RPMI8226 (cell line): Measurements from ENCODE around the gene PARVG.
"Not testable (repeated sequence)": the region's sequence is repeated elsewhere in the genome, so short reads cannot be mapped to it uniquely, and the experiment has no call there.

ENCODE experiments used
- DNase-seq: peaks from one replicate; pipeline ENCODE4 v3.0.0-alpha.2; 2015

PARVG gene

DNA sequence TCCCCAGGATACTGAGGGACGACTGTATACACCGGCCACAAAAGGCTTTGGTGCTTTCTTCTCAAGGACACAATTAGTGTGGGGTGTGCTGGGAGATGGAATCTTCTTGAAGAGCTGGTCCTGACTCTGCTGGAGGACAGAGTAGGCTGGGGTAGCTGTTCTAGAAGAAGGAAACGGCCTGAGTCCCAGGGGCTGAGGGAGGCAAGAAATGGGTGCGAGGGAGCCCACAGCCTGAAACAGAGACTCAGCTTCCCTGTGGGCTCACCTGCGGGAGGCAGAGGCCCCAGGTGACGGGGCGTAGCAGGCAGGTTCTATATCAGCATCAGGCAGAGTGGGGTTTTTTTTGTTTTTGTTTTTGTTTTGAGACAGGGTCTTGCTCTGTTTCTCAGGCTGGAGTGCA lies 36.6 kb downstream of the PARVG start:
- DNase-seq: no peak

DNA sequence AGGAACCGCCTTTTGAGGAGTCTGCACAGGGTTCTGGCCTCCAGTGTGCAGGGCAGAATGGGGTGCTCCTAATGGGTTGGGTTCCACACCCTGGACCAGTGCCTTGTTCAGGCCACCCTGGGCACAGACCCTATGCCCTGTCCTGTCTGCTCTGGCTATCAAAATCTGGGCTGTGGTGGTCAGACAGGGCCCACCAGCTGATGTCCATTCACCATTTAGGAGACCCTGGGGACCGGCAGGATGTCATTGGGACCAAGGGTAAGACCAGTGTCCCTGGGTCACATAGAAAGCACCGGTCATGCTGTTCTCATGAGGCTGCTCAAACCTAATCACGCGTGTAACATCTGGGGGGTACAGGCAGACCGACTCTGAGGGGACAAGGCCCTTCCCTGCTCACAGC lies 37.3 kb downstream of the PARVG start:
- DNase-seq: no peak

- no peak for DNase-seq
Measured at GRCh38 chr22:44219101-44219870, 38.6 kb downstream of the PARVG start.

DNA sequence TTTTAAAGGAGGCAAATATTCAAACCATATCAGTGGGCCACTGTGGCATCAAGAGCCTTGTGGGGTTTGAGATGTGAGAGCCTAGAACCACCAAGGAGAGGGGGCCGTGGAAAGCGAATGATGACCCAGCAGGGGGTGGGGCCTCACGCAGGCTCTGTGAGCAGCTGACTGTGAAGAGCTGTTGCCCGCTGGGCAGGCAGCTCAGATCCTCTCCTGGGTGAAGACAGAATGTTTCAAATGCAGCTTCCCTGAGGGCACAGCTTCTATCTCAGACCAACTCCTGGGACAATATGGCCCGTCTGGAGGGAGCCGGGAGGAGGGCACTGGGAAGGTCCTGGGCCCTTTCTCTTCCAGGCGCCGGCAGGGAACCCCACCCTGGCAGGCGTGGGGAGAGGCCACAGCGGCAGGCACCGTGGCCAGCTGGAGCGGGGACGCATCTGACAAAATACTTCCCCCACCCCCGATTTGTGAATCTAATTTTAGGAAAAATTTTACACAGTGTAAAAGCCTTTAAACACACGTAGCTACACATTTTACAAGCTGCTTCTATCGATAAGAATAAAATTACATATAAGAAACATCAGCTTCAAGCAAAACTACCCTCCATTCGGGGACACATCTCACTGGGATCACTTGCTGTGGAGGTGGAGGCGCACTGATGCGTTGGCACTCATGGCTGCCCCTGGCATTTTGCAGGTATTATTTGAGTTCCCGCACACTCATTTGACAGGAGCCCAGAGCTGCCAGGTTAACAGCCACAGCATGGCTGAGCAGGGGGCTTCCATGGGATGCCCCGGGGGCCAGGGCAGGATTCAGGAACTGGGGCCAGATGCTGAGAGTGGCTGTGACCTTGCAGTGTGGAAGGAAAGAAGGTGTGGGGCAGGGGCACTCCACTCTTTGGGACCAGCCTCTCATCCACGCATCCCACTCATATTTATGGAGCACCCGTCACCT lies 40.3 kb downstream of the PARVG start:
- no peak for DNase-seq

DNA sequence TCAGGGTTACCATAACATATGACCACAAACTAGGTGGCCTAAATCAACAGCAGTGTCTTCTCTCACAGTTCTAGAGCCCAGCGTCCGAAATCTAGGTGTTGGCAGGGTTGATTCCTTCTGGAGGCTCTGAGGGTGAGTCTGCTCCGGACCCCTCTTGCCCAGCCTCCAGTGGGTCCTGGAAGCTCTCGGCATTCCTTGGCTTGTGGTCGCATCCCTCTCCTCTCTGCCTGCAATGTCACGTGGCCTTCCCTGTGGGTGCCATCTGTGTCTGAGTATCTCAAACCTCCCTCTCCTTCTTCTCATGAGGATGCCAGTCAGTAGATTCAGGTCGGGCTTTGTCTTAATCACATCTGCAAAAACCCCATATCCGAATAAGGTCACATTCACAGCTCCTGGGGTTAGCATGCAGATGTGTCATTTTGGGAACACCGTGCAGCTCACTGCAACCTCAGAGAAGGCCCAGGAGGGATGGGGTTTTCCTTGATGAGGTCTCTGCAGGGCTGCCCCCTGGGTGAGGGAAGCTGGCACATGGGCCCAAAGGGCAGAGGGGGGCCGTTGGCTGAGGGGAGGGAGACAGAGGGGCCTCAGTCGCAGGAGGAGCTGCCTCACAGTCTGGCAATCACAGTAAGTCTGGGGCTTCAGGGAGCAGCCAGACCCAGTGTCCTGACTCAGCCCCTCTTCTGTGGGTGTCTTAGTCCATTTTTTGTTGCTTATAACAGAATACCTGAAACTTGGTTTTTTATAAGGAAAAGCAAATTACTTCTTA lies 41.2 kb downstream of the PARVG start:
- no peak for DNase-seq

- DNase-seq: no peak
Measured at GRCh38 chr22:44224166-44224565, 43.4 kb downstream of the PARVG start.

GRCh38 chr22:44225091-44225689 lies 44.5 kb downstream of the PARVG start:
- DNase-seq: no peak

DNA sequence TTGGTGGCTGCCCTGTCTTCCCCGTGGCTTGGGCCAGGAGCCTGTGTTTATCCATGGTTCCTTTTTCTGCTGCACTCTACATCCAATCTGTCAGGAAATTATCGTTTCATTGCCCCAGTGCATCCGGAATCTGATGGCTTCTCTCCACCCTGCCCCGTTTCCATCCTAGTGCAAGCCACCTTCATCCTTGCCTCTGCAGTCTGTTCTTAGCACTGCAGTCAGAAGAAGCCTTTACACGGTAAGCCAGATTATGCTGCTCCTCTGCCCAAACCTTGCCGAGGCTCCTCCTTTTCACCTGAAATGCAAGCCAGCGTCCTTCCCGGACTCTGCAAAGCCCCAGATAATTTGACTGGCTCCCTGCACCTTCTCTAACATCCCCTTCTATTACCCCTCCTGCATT lies 45.1 kb downstream of the PARVG start:
- DNase-seq: no peak

- no peak for DNase-seq
Measured at GRCh38 chr22:44229331-44229730, 48.6 kb downstream of the PARVG start.

DNA sequence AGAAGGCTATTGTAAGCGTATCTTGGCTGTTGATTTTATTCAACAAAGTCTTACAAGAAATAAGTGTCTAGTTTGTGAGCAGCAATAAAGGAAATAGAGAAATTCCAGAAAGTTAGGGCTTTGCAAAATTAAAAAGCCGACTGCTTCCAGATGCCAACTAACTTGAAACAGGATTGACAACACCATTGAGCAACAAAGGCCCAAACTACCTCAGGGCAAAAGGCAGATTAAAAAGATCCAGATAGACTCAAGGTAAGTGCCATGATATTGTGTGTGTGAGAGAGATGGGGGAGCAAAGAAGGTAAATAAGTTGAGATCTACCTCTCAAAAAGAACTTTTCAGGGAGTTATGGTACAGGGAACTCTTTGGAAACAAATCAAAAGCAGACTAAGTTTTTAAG lies 49.1 kb downstream of the PARVG start:
- DNase-seq: no peak

- DNase-seq: no peak
Measured at GRCh38 chr22:44231233-44231632, 50.5 kb downstream of the PARVG start.

- DNase-seq: not testable (repeated sequence)
Measured at GRCh38 chr22:44234372-44234771, 53.6 kb downstream of the PARVG start.

DNA sequence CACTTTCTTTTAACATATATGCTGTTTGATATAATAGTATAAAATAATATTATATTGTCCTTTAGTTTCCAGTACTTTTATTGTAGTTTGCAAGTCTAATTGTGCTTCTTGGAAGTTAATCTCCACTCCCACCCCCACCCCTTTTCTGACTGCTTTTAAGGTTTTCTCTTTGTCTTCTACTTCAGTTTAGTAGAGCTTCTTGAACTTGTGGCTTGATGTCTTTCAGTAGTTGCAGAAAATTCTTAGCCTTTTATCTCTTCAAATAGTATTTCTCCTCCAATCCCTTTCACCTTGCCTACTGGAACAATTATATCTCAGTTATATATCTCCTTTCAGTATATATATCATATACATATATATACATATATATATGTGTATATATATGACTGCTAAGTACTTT lies 56.6 kb downstream of the PARVG start:
- DNase-seq: no peak

DNA sequence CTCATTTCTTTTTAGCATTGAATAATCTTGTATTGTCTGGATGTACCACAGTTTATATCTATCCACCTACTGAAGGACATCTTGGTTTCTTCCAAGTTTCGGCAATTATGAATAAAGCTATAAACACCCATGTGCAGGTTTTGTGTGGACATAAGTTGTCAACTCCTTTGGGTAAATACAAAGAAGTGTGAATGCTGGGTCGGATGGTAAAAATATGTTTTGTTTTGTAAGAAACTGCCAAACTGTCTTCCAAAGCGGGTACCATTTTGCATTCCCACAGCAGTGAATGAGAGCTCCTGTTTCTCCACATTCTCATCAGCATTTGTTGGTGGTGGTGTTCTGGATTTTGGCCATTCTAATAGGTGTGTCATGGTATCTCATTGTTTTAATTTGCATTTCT lies 60.4 kb downstream of the PARVG start:
- DNase-seq: not testable (repeated sequence)

GRCh38 chr22:44242946-44243724 lies 62.4 kb downstream of the PARVG start:
- DNase-seq: no peak

DNA sequence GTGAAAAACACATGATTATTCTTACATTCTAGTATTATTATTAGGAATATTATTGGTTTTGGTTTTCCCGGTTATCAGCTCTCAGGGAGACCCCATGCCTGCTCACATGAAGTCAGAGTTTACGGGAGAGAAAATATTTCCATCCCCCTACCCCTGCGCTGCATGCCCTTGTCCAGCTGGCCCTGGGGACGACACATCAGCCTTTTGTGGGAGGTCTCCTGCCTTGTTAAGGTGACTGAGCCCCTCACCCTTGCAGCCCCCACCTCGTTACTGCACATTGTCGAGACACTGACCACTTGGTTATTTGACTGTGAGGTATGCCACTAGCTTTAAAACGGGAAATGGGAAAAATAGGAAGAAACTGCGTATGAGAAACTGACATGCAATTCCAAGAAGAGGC lies 63.0 kb downstream of the PARVG start:
- no peak for DNase-seq

- DNase-seq: no peak
Measured at GRCh38 chr22:44244265-44244822, 63.6 kb downstream of the PARVG start.

DNA sequence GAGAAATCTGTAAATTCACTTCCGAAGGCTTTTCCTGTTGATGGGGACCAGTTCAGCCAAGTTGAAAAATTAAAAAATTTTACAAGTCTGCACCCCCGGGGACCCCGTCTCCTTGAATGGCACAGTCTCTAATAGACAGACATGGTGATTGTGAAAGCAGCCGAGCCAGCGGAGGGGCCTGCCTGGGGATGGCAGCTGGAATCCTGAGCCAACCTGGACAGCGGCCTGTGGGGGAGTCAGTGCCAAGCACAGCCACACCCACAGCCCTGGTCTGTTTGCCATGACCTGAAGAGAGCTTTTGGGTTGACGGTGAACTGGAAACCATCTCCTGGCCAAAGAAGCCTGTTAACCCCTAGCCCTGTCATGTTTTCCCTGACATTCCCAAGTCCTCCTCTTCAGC lies 64.7 kb downstream of the PARVG start:
- DNase-seq: no peak

- DNase-seq: no peak
Measured at GRCh38 chr22:44245867-44246266, 65.1 kb downstream of the PARVG start.

GRCh38 chr22:44246615-44247326 lies 66.0 kb downstream of the PARVG start:
- peak; percentile 47 for DNase-seq

DNA sequence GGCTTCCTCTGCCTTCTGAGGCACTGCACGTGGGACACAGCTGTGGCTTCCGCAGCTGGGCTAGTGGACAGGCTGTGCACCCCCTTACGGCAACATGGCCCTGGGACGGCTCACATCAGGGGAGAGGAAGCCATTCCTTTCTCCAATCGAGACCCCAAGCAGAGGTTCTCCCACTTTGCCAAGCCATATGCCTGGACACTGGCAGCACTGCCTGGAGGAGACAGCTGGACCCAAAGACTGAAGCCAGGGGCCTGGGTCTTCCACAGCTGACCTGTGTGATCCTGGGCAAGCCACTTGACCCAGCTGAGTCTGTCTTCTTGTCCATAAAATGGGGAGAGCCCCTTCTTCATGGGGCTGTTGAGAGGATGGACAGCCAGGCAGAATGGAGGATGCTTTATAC lies 66.6 kb downstream of the PARVG start:
- no peak for DNase-seq
